ENCODE measurements around the gene OVCH1. TPM values are rescaled to one million over a fixed set of nuclear protein-coding genes. Genes with fewer than 3 reads are reported as not detected.

The OVCH1 gene
- total and polyA plus RNA-seq, 8 donors = 0.02 to 0.06 TPM; not detected in 6

GRCh38 chr12:29414368-29414767, 83.1 kb downstream of the OVCH1 start:
- no peak for TF ChIP-seq CTCF (IDR thresholded peaks at IDR 0.05)
- peaks cover 0 to 3% (median 0%) of the 10 kb centered on the region in 4 donors for H3K27me3 ChIP-seq
- no peaks in the 10 kb centered on the region for H3K4me1 ChIP-seq
- FAIRE-seq = no peak
- no peak for DNase-seq
- intact Hi-C loops (cut with DNase I) = no loop called here
- no peak overlapping the region for H3K4me3 ChIP-seq
- ATAC-seq = no peak
- no peak overlapping the region for H3K27ac ChIP-seq
- H3K9me3 ChIP-seq = no peaks in the 10 kb centered on the region
- no peaks in the 10 kb centered on the region for H3K36me3 ChIP-seq

GRCh38 chr12:29405561-29405960, 91.9 kb downstream of the OVCH1 start:
- no peak for TF ChIP-seq CTCF (IDR thresholded peaks at IDR 0.05)
- Histone ChIP-seq H3K27ac (no peak overlapping the region), H3K4me1 (no peaks in the 10 kb centered on the region), H3K27me3 (no peaks in the 10 kb centered on the region), H3K36me3 (no peaks in the 10 kb centered on the region), H3K4me3 (no peak overlapping the region), H3K9me3 (no peaks in the 10 kb centered on the region)
- no peak for ATAC-seq
- intact Hi-C loops (cut with DNase I) = no loop called here
- no peak for FAIRE-seq
- no peak for DNase-seq
- 40 to 64% methylated on average over 4 of the region's 4 CpGs for WGBS, 2 donors

DNA sequence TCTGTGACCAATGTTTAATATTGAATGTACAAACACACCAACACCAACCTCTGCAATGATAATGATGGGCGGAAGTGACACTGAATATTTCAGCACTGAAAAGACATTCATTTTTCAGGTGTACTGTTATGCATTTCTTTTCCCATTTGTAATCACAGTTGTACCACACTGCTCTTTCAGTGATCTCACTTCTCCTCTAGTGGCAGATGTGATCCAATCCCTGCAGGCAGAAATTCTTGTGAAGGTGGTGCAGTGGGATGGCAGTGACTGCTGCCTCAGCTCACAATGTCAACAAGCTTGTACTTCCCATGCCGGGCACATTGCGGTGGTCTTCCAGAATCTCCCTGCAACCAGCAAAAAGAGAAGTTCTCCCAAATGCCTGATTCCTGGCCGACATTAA, 93.5 kb downstream of the OVCH1 start:
- H3K4me1 ChIP-seq = no peaks in the 10 kb centered on the region
- intact Hi-C loops (cut with DNase I) = no loop called here
- no peak for TF ChIP-seq CTCF (IDR thresholded peaks at IDR 0.05)
- H3K4me3 ChIP-seq = no peak overlapping the region
- H3K27me3 ChIP-seq = no peaks in the 10 kb centered on the region
- WGBS, 2 donors = 47 to 54% methylated on average over 4 of the region's 4 CpGs
- no peak for FAIRE-seq
- ATAC-seq = no peak
- no peak overlapping the region for H3K27ac ChIP-seq
- no peaks in the 10 kb centered on the region for H3K36me3 ChIP-seq
- DNase-seq = no peak
- H3K9me3 ChIP-seq = no peaks in the 10 kb centered on the region

- H3K27ac ChIP-seq = no peak overlapping the region
- DNase-seq (no peak), FAIRE-seq (no peak), ATAC-seq (no peak)
- no peaks in the 10 kb centered on the region for H3K9me3 ChIP-seq
- H3K4me3 ChIP-seq = no peak overlapping the region
- H3K4me1 ChIP-seq = no peaks in the 10 kb centered on the region
- no peaks in the 10 kb centered on the region for H3K36me3 ChIP-seq
- no peaks in the 10 kb centered on the region for H3K27me3 ChIP-seq
- intact Hi-C loops (cut with DNase I) = no loop called here
- no peak for TF ChIP-seq CTCF (IDR thresholded peaks at IDR 0.05)
Measured at GRCh38 chr12:29402437-29402836, 95.0 kb downstream of the OVCH1 start.

- TF ChIP-seq CTCF (IDR thresholded peaks at IDR 0.05) = no peak
- ATAC-seq = no peak
- no peak for DNase-seq
Measured at GRCh38 chr12:29398495-29398894, 99.0 kb downstream of the OVCH1 start.

More at GRCh38 chr12:29398495-29398894, 99.0 kb downstream of the OVCH1 start:
- Histone ChIP-seq H3K27me3 (no peaks in the 10 kb centered on the region), H3K36me3 (no peaks in the 10 kb centered on the region), H3K4me1 (no peaks in the 10 kb centered on the region), H3K9me3 (no peaks in the 10 kb centered on the region), H3K27ac (no peak overlapping the region), H3K4me3 (no peak overlapping the region)
- intact Hi-C loops (cut with DNase I) = no loop called here
- no peak for FAIRE-seq
- WGBS, 2 donors = 86 to 88% methylated on average over 1 of the region's 1 CpG

All from pancreas (tissue), 10 donors.